ENCODE results near the gene RBBP8NL.

GRCh38 chr20:62370115-62370806 lies 57.1 kb downstream of the RBBP8NL start:
- TF ChIP-seq OSR1 (CRISPR knock-in tag; IDR thresholded peaks at IDR 0.05) (no peak), ZNF8 (CRISPR knock-in tag; IDR thresholded peaks at IDR 0.05) (no peak), CSDC2 (CRISPR knock-in tag; IDR thresholded peaks at IDR 0.05) (no peak), ZFP3 (CRISPR knock-in tag; IDR thresholded peaks at IDR 0.05) (no peak), BACH2 (CRISPR knock-in tag; IDR thresholded peaks at IDR 0.05; ENCODE audit: borderline replicate concordance) (no peak), ZFP30 (CRISPR knock-in tag; IDR thresholded peaks at IDR 0.05) (no peak), RARB (CRISPR knock-in tag; IDR thresholded peaks at IDR 0.05) (no peak), TCF4 (CRISPR knock-in tag; IDR thresholded peaks at IDR 0.05; ENCODE audit: borderline replicate concordance) (no peak), ISL1 (CRISPR knock-in tag; IDR thresholded peaks at IDR 0.05) (no peak), ZNF70 (CRISPR knock-in tag; IDR thresholded peaks at IDR 0.05) (no peak)
- TF ChIP-seq, protein P1, sequence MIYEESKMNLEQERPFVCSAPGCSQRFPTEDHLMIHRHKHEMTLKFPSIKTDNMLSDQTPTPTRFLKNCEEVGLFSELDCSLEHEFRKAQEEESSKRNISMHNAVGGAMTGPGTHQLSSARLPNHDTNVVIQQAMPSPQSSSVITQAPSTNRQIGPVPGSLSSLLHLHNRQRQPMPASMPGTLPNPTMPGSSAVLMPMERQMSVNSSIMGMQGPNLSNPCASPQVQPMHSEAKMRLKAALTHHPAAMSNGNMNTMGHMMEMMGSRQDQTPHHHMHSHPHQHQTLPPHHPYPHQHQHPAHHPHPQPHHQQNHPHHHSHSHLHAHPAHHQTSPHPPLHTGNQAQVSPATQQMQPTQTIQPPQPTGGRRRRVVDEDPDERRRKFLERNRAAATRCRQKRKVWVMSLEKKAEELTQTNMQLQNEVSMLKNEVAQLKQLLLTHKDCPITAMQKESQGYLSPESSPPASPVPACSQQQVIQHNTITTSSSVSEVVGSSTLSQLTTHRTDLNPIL (CRISPR knock-in tag; IDR thresholded peaks at IDR 0.05; ENCODE audit: low read depth) = no peak
- TF ChIP-seq, protein P2, sequence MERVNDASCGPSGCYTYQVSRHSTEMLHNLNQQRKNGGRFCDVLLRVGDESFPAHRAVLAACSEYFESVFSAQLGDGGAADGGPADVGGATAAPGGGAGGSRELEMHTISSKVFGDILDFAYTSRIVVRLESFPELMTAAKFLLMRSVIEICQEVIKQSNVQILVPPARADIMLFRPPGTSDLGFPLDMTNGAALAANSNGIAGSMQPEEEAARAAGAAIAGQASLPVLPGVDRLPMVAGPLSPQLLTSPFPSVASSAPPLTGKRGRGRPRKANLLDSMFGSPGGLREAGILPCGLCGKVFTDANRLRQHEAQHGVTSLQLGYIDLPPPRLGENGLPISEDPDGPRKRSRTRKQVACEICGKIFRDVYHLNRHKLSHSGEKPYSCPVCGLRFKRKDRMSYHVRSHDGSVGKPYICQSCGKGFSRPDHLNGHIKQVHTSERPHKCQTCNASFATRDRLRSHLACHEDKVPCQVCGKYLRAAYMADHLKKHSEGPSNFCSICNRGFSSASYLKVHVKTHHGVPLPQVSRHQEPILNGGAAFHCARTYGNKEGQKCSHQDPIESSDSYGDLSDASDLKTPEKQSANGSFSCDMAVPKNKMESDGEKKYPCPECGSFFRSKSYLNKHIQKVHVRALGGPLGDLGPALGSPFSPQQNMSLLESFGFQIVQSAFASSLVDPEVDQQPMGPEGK (CRISPR knock-in tag; IDR thresholded peaks at IDR 0.05; ENCODE audit: borderline replicate concordance) = no peak

Measured in SK-N-SH treated with all-trans-retinoic acid at 6 μM for 48 hours (cell line).